ENCODE measurements around the gene HS6ST1. TPM values are rescaled to one million over a fixed set of nuclear protein-coding genes. Genes with fewer than 3 reads are reported as not detected.
A peak's percentile ranks its signal among the peaks of the same experiment; 100 is the strongest.

The HS6ST1 gene
- total RNA-seq, 1 donor from 2014 or later = 31.1 TPM

GRCh38 chr2:128316777-128317180, 1.9 kb downstream of the HS6ST1 start:
- H4K20me1 ChIP-seq (ENCODE audit: low read depth) = peaks cover 61% of the 10 kb centered on the region

GRCh38 chr2:128315829-128316776, 2.6 kb downstream of the HS6ST1 start:
- no peaks in the 10 kb centered on the region for H3K9me3 ChIP-seq (ENCODE audit: low read depth)
- H3K4me1 Mint-ChIP-seq = peaks cover 45% of the 10 kb centered on the region
- H3K27me3 ChIP-seq = peaks cover 23% of the 10 kb centered on the region
- H3K4me3 ChIP-seq = peak overlapping the region; percentile 97
- TF ChIP-seq EZH2 (IDR thresholded peaks at IDR 0.05) (no peak), EZH2phosphoT487 (IDR thresholded peaks at IDR 0.05) (no peak), CTCF (IDR thresholded peaks at IDR 0.05) (no peak)
- H3K27me3 Mint-ChIP-seq (ENCODE audit: insufficient read depth, low read depth) = peaks cover 16% of the 10 kb centered on the region
- peaks cover 2% of the 10 kb centered on the region for H3K9me3 Mint-ChIP-seq
- peaks cover 68% of the 10 kb centered on the region for H3K79me2 ChIP-seq (ENCODE audit: low read depth)
- H3K27ac ChIP-seq = no peak overlapping the region
- peaks cover 4% of the 10 kb centered on the region for H3F3A ChIP-seq (ENCODE audit: low read depth)
- peaks cover 10% of the 10 kb centered on the region for H3K36me3 Mint-ChIP-seq
- peak overlapping the region; percentile 100 for H3K4me2 ChIP-seq
- no peaks in the 10 kb centered on the region for H3K36me3 ChIP-seq
- peaks cover 68% of the 10 kb centered on the region for H4K20me1 ChIP-seq (ENCODE audit: low read depth)
- H3K4me1 ChIP-seq = peaks cover 30% of the 10 kb centered on the region
- no peak overlapping the region for H2AFZ ChIP-seq (replicated peaks)
- H3K4me3 Mint-ChIP-seq = peak overlapping the region; percentile 93
- DNase-seq (ENCODE audit: low spot score) = no peak
- H3K9ac ChIP-seq = no peak overlapping the region
- H3K27ac Mint-ChIP-seq = peak overlapping the region; percentile 63

More at GRCh38 chr2:128316777-128317180, 1.9 kb downstream of the HS6ST1 start:
- H3K27ac ChIP-seq = no peak overlapping the region
- peaks cover 32% of the 10 kb centered on the region for H3K4me1 ChIP-seq
- Mint-ChIP-seq H3K4me1 (peaks cover 48% of the 10 kb centered on the region), H3K9me3 (peaks cover 2% of the 10 kb centered on the region), H3K27me3 (ENCODE audit: insufficient read depth, low read depth) (peaks cover 17% of the 10 kb centered on the region), H3K27ac (peak overlapping the region; percentile 63), H3K4me3 (peak overlapping the region; percentile 93), H3K36me3 (peaks cover 10% of the 10 kb centered on the region)
- H3K79me2 ChIP-seq (ENCODE audit: low read depth) = peaks cover 61% of the 10 kb centered on the region
- no peak for TF ChIP-seq CTCF (IDR thresholded peaks at IDR 0.05)
- no peak for TF ChIP-seq EZH2phosphoT487 (IDR thresholded peaks at IDR 0.05)
- no peak for TF ChIP-seq EZH2 (IDR thresholded peaks at IDR 0.05)
- peaks cover 28% of the 10 kb centered on the region for H3K27me3 ChIP-seq
- no peaks in the 10 kb centered on the region for H3K9me3 ChIP-seq (ENCODE audit: low read depth)
- H3K4me3 ChIP-seq = peak overlapping the region; percentile 97
- H2AFZ ChIP-seq (replicated peaks) = no peak overlapping the region
- no peak for DNase-seq (ENCODE audit: low spot score)
- peaks cover 5% of the 10 kb centered on the region for H3F3A ChIP-seq (ENCODE audit: low read depth)
- H3K9ac ChIP-seq = no peak overlapping the region
- H3K4me2 ChIP-seq = peak overlapping the region; percentile 100
- H3K36me3 ChIP-seq = no peaks in the 10 kb centered on the region

- peaks cover 38% of the 10 kb centered on the region for H3K4me1 ChIP-seq
- H3K79me2 ChIP-seq (ENCODE audit: low read depth) = peaks cover 76% of the 10 kb centered on the region
These were observed 3.4 kb downstream of the HS6ST1 start for GRCh38 chr2:128315122-128315828.

More at GRCh38 chr2:128315122-128315828, 3.4 kb downstream of the HS6ST1 start:
- Histone ChIP-seq H3K9ac (no peak overlapping the region), H3F3A (ENCODE audit: low read depth) (no peaks in the 10 kb centered on the region), H2AFZ (replicated peaks) (no peak overlapping the region), H4K20me1 (ENCODE audit: low read depth) (peaks cover 76% of the 10 kb centered on the region), H3K9me3 (ENCODE audit: low read depth) (no peaks in the 10 kb centered on the region), H3K36me3 (no peaks in the 10 kb centered on the region), H3K27ac (no peak overlapping the region), H3K4me3 (peak overlapping the region; percentile 97), H3K4me2 (peak overlapping the region; percentile 100), H3K27me3 (peaks cover 15% of the 10 kb centered on the region)
- TF ChIP-seq CTCF (IDR thresholded peaks at IDR 0.05) = no peak
- no peak for TF ChIP-seq EZH2 (IDR thresholded peaks at IDR 0.05)
- no peak for TF ChIP-seq EZH2phosphoT487 (IDR thresholded peaks at IDR 0.05)
- Mint-ChIP-seq H3K36me3 (peaks cover 13% of the 10 kb centered on the region), H3K27ac (no peak overlapping the region), H3K4me3 (peak overlapping the region; percentile 81), H3K27me3 (ENCODE audit: insufficient read depth, low read depth) (peaks cover 12% of the 10 kb centered on the region), H3K9me3 (no peaks in the 10 kb centered on the region), H3K4me1 (peaks cover 50% of the 10 kb centered on the region)
- peak; percentile 33 for DNase-seq (ENCODE audit: low spot score)

All from neural progenitor cell (in vitro differentiated cells).